GM19455 (cell line): ENCODE results near the gene KLHL42.
"Not testable (repeated sequence)": the region's sequence is repeated elsewhere in the genome, so short reads cannot be mapped to it uniquely, and the experiment has no call there.

Source experiments
- ATAC-seq: cut with Tn5 transposase; IDR thresholded peaks from one replicate; pipeline ENCODE4 v1.9.1; 2021; ENCODE audit not compliant: unreplicated experiment

The KLHL42 gene

GRCh38 chr12:27814851-27815591 lies 35.0 kb downstream of the KLHL42 start:
- ATAC-seq, result no peak

GRCh38 chr12:27817766-27818165 lies 37.7 kb downstream of the KLHL42 start:
- ATAC-seq, result no peak

DNA sequence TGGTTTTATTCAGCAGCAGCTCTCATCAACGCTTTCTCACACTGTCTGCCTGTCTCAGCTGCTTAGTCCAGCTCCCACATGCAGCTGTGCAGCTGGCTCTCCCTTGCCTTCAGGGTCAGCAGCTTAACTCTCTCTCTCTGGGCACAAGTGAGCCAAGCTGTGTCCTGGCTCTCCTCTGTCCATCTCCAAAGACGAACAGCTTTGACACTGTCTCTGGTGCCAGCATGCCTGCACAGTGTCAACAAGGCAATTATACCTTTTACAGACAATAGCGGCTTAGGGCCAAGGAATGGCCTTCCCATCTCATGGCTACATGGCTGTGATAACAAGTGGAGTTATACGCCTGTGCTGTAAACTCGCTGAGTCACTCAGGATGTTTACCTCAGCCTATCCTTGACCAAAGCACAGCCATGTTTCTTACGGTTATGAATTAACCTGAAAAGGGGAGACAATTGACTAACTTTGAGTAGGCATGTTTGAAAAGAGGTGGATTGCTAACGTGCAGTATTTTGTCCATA lies 38.4 kb downstream of the KLHL42 start:
- no peak for ATAC-seq

- ATAC-seq, result no peak
Observed at GRCh38 chr12:27820564-27820963, 40.5 kb downstream of the KLHL42 start.

DNA sequence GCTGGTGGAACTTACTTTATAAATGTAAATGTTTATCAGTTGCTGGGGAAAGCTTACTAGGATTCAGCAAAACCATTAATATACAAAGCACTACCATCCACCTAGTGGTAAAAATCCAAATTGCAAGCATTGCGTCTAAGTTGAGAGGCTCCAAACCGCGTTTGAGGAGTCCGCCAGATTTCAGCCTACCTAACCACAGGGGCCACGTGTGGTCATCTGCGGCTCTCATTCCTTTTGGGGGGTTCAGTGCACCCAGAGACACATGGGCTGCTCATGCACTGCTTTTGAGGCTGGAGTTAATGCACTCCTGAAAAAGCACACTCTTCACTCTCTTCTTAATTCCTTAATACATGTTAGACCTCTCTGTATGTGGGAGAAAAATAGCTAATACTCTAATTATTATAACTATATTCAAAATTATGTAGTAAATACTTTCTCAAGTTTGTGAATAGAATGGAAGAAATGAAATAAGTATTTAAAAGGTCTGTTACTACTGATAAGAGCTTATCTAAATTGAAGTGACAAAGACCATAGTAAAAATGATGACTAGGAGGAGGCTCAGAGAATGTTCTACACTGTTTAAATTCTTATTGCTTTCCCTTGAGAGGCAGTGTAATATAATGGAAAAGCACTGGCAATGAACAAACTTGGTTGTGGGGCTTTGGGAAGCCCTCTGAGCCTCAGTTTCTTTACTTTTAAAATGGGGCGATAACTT lies 41.4 kb downstream of the KLHL42 start:
- no peak for ATAC-seq

DNA sequence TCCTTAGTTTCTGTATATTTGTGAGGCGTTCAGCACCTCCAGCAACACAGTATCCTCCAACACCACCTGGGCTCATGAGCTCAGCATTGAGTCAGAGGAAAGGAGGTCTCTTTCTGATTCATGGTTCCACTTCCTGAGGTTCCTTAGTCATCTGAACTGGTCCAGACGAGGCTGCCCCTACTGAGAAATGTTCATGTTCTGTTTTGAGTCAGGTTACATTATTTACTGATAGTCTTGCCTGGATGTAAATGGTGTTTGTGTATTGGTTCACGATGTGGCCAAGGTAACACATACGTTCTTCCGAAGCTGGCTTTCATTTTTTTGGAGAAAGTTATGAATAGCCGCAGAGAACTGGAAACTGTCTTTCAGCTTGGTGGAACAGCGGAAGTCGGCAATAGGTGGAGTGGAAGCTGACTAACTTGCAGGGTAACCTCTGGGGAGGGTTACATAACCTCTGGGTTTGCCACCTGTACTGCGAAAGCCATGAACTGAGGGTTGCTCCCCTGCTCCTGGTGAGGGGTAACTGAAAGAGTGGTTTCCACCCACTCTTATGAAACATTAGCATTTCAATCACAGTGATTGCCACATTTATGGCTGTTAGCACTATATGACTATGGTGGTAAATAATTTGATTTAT lies 42.2 kb downstream of the KLHL42 start:
- peak; percentile 72 for ATAC-seq

DNA sequence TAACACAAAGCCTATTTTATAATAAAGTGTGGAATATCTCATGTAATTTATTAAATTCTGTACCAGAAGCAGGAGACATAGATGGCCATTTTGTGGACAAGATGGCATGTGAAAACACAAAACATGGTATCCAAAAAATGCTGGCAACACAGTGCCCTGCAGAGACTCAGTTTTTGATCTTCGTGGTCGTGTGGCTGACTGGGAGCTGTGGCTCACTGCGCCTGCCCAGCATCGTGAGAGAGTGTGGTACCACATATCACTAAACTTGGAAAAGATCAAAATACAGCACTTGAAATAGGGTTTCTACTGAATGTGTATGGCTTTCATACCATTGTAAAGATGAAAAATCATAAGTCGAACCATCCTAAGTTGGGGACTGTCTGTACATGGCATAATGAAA lies 43.0 kb downstream of the KLHL42 start:
- no peak for ATAC-seq

DNA sequence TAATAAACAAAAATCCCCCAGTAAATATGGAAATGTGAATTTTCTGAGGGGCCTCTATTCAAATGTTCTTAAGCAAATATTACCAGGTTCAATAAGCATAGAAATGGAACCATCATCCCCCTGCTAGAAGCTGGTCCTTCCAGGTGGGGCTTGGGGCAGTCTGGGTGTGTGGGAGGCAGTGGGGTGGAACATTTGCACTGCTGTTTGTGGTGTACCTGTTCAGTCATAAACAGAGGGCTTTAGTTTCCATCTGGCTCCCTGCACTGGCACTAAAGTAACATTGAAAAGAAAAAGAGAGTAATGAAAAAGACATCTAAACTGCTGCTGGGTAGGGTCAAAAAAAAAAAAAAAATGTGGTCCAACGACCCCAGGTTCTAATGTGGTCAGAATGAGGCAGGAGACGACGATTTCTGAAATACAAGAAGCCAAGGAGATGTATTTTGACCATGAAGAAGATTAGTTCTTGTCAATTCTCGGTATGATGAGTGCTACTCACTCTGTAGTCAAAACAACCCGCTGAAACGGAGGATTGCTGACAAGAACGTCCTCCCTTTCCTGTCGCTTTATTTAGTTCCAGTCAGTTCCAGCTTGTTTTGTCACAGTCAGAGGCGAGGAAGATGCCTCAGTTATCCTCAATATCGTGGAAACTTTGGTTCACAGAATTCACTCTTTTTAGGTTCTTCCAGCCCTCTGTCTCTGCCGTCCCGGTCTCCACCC lies 44.3 kb downstream of the KLHL42 start:
- ATAC-seq, result peak; percentile 61

DNA sequence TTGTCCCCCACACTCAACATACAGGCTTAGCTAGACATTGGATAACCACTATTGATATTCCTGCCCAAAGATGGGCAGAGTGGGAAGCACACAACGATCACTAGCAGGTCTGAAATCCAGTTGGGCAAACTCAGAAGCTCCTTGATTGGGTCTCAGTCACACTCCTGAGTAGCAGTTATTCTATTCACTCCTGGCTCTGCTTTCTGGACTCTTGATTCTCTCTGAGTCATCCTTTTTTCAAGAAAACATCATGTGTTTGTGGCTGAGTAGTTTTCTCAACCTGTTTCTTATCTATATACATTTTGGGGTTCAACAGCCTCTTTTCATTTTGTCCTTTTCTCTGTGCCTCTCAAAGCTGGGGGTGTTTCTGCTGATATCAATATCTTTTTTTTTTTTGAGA lies 46.0 kb downstream of the KLHL42 start:
- ATAC-seq, result no peak

GRCh38 chr12:27828196-27828595 lies 48.2 kb downstream of the KLHL42 start:
- ATAC-seq, result no peak

- no peak for ATAC-seq
Observed at GRCh38 chr12:27838543-27839185, 58.6 kb downstream of the KLHL42 start.

DNA sequence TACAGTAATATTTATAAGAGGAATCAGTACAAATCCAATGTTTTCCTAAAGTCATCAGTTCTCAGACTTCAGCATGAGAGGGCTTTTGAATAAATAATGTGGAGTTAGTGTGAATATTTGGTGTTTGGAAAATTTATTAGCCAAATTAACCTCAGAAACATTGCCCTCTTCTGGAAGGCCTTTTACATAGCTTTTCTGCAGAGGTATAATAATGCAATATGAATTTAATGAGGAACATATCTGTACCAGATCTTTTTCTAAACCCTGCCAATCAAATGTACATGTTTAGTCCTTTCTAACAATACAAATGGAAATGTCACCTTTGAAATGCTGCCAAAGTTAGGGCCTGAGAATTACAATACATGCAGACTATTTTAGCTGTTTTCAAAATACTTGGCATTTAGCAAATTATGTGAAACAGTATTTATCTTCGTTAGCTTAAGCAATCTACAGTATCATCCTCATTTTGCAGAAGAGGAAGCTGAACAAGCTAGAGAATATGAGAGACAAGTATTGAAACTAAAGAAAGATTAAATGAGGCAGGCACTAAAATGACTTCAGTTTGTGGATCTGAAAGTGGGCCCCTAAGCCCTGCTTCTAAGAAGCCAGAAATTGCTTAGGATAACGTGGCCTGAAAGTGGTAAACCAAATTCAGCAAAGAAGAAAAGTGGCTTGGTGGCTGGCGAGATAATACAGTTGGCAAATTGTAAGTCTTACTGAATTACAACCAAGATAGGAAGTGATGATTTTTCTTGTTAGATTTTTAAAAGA lies 60.4 kb downstream of the KLHL42 start:
- ATAC-seq, result no peak

GRCh38 chr12:27841392-27841882 lies 61.4 kb downstream of the KLHL42 start:
- no peak for ATAC-seq

GRCh38 chr12:27843714-27844245 lies 63.7 kb downstream of the KLHL42 start:
- no peak for ATAC-seq

DNA sequence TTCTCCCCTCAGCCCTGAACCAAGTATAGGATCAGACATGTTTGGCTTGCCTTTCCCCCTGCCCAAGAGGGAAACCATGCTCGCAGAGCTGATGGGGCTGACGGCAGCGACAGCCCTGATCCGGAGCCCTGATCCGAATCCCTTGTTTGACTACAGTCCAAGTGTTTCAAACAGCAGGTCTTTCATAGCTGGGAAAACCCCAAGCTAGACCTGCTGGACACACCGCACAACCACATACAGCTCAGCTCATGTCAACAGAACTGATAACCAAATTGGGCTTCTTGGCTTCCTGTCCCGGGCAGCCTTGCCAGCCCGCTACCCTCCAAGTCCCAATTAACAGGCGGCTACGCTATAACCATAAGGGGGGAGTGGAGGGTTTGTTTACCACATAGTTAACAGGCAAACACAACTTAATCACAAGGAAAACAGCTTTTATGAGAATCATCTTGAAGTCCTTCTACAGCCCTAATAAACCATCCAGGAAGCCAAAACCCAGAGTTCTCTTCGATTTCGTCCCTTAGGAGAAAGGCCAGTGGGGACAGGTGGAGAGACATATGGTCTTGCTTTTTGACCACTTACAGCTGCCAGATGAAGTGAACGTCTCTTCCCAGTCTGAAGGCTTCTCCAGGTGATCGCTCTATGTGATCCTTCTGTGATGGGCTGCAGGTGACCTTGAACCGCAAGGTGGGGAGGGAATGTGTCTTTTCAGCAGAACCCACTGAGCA lies 64.5 kb downstream of the KLHL42 start:
- ATAC-seq, result no peak

DNA sequence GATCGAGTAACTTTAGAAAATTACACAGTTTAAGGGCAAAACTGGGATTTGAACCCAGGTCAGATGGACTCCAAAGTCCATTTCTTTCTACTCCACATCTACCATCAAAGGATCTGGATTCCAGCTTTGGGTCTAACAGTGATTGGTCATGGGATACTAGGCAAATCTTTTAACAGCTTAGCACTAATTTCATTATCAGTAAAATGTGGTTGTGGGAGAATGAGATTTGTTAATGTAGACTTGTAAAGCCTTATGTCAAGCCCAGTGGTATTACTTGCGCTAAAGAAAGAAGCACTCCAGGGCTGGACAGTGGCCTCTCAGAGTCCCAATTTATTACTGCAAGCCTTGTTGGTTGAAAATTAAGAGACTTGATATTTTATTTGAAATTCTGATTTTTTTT lies 65.2 kb downstream of the KLHL42 start:
- no peak for ATAC-seq

GRCh38 chr12:27845706-27846105 lies 65.7 kb downstream of the KLHL42 start:
- not testable (repeated sequence) for ATAC-seq

DNA sequence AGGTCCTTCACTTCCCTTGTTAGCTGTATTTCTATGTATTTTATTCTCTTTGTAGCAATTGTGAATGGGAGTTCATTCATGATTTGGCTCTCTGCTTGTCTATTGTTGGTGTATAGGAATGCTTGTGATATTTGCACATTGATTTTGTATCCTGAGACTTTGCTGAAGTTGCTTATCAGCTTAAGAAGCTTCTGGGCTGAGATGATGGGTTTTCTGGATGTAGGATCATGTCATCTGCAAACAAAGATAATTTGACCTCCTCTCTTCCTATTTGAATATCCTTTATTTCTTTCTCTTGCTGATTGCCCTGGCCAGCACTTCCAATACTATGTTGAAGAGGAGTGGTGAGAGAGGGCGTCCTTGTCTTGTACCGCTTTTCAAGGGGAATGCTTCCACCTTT lies 67.3 kb downstream of the KLHL42 start:
- not testable (repeated sequence) for ATAC-seq

- no peak for ATAC-seq
Observed at GRCh38 chr12:27851311-27851710, 71.3 kb downstream of the KLHL42 start.
